ENCODE measurements around the gene SNX33. TPM values are rescaled to one million over a fixed set of nuclear protein-coding genes. Genes with fewer than 3 reads are reported as not detected.

The SNX33 gene
- polyA plus RNA-seq, 2 of the 4 experiments (the other 2 are of a cell fraction) = 8.4 to 11.2 TPM

DNA sequence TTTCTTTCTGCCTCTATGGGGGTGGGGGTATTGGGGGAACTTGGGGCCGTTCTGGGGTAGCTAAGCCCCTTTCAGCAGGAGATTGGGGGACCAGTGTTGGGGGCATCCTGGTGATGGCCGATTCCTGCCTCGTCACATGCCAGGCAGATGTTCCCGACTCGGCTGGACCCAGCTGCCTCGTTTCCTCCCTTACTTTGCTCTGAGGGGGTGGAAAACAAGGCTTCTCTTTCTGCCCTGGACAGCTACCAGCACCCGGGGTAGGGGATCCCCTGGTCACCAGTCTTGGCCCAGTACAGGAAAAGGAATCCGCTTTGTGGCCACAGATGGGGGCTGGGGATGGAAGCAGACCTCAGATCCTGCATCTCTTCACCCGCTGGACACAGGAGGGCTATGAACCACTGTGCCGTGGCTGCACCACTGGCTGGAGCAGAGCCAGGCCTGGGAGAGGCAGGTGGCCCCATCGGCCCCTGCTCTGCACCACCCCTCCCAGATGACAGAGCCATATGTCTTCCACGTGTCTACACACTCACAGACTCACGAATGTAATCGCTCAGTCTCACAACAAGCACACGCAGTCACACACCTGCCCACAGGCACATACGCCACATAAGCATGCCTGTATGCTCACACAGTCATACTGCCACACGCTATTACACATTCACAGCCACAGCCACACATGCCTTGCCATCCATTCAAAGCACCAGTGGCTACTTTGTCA, 12.4 kb downstream of the SNX33 start:
- peak overlapping the region; percentile 66; the same call in 1 of the 3 replicates for H3K4me2 ChIP-seq
- no peak overlapping the region for H3K4me3 ChIP-seq
- no peak for FAIRE-seq
- ChIA-PET POLR2A (interaction anchor here (1.4 to 3.3 kb wide), 3 partner anchors 13 to 206 kb away, joined by 4 to 34 read pairs (median 22); partner anchors contain the start of genes IMP3 and SNX33), CTCF (interaction anchor here (1.3 to 7.1 kb wide), 6 partner anchors 12 to 292 kb away, joined by 5 to 63 read pairs (median 12); partner anchors contain the start of genes IMP3 and SNX33)
- ATAC-seq = no peak; a peak in 1 of 6 replicates
- TF ChIP-seq TFCP2L1 (CRISPR knock-in tag; IDR thresholded peaks at IDR 0.05) (no peak), POLR2A (IDR thresholded peaks at IDR 0.05; ENCODE audit: low read length) (no peak), MAFK (IDR thresholded peaks at IDR 0.05; ENCODE audit: partially characterized antibody) (no peak), ZC3H11A (IDR thresholded peaks at IDR 0.05) (no peak), GATA3 (IDR thresholded peaks at IDR 0.05; ENCODE audit: borderline replicate concordance) (no peak), RAD21 (conservative IDR thresholded peaks at IDR 0.05 in 1 of 2, IDR thresholded peaks at IDR 0.05 in 1 of 2) (no peak), RNF2 (IDR thresholded peaks at IDR 0.05; ENCODE audit: borderline replicate concordance, low read depth) (no peak), KDM1A (IDR thresholded peaks at IDR 0.05; ENCODE audit: low read depth) (no peak), PHF8 (IDR thresholded peaks at IDR 0.05; ENCODE audit: borderline replicate concordance, low read depth) (no peak), KDM5A (IDR thresholded peaks at IDR 0.05) (no peak), ZNF302 (CRISPR knock-in tag; IDR thresholded peaks at IDR 0.05) (no peak)
- TF ChIP-seq, protein P1, sequence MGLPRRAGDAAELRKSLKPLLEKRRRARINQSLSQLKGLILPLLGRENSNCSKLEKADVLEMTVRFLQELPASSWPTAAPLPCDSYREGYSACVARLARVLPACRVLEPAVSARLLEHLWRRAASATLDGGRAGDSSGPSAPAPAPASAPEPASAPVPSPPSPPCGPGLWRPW (IDR thresholded peaks at IDR 0.05) = no peak
- TF ChIP-seq, protein P2, sequence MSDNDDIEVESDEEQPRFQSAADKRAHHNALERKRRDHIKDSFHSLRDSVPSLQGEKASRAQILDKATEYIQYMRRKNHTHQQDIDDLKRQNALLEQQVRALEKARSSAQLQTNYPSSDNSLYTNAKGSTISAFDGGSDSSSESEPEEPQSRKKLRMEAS (IDR thresholded peaks at IDR 0.05) = no peak
- peaks cover 45% of the 10 kb centered on the region for H3K4me1 ChIP-seq
- DNase-seq (ENCODE audit: low read depth in 1 of 2, low spot score in 1 of 2) = no peak
- WGBS (ENCODE audit: missing lambda C conversion rate) = 87% methylated on average over 16 of the region's 17 CpGs
- no peaks in the 10 kb centered on the region for H3K9me3 ChIP-seq
- peak overlapping the region; percentile 78 to 83; a peak in 5 of 6 replicates for H3K27ac ChIP-seq

DNA sequence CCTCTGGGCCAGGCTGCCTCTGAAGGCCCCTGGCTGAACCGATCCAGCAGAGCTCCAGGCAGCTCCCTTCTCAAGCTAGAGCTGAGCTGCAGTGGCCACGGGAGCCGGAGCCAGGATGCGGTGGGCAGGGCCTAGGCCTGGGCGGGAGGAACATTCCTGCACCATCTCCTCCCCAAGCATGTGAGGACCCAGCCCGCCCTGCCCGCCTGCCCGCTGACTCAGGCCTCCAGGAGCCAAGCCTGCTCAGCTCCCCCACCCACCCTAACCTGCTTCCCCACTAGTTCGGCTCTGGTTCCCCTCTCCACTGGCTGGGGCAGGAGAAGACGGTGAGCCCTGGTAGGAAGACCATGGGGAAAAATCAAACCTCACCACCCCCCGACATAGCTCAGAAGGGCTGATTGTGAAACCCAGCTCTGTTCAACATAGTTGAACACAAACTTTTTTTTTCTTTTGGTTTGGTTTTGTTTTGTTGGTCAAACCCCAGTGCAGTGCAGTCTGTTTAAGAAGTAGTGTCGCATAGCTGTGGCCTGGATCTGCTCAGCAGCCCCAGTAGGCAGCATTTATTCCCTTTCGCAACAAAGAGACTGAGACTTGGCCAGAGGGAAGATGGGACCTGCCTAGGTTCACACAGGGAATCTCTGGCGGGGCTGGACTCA, 13.5 kb downstream of the SNX33 start:
- 42% methylated on average over 12 of the region's 14 CpGs for WGBS (ENCODE audit: missing lambda C conversion rate)
- peak overlapping the region; percentile 78 to 83 for H3K27ac ChIP-seq
- peak overlapping the region; percentile 66 for H3K4me2 ChIP-seq
- H3K4me1 ChIP-seq = peaks cover 57% of the 10 kb centered on the region
- CTCF ChIA-PET = interaction anchor here (1.1 to 7.1 kb wide), 9 partner anchors 11 to 293 kb away, joined by 3 to 63 read pairs (median 7); partner anchors contain the start of genes IMP3 and SNX33
- H3K9me3 ChIP-seq = no peaks in the 10 kb centered on the region
- no peak for FAIRE-seq
- POLR2A ChIA-PET = interaction anchor here (1.0 to 3.3 kb wide), 7 partner anchors 10 to 294 kb away, joined by 3 to 34 read pairs (median 4); partner anchors contain the start of genes IMP3, MAN2C1 and SNX33
- ATAC-seq = peak; percentile 80 to 94
- no peak for TF ChIP-seq MAZ (IDR thresholded peaks at IDR 0.05; ENCODE audit: borderline replicate concordance, low read depth, low read length)
- no peak for TF ChIP-seq FOSL2 (IDR thresholded peaks at IDR 0.05)
- peak; percentile 32; the same call in 1 of the 2 replicates for TF ChIP-seq FOSL2 (CRISPR knock-in tag; IDR thresholded peaks at IDR 0.05)
- no peak overlapping the region for H3K4me3 ChIP-seq
- peak; percentile 83 to 84 for DNase-seq (ENCODE audit: low read depth in 1 of 2, low spot score in 1 of 2)

DNA sequence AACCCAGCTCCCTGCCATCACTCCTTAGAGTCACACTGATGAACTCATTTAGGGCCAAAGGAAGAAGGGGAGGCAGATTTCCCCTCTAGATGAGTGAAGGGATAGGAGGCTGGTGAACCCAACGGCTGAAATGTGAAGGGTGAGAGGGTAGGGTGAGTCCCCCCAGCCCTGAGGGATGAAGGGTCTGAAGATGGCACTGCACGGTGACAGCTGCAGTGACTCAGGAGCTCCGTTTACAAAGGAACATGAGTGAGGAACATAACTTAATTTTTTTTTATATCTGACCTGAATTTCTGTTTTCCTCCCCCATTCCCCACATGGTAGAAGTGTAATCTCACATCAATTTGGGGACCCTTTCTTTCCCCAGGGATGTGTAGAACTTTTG, 14.0 kb downstream of the SNX33 start:
- CTCF ChIA-PET = interaction anchor here (1.1 to 7.1 kb wide), 9 partner anchors 10 to 294 kb away, joined by 3 to 63 read pairs (median 7); partner anchors contain the start of genes IMP3 and SNX33
- Histone ChIP-seq H3K4me1 (peaks cover 62% of the 10 kb centered on the region), H3K27ac (peak overlapping the region; percentile 78 to 83), H3K9me3 (no peaks in the 10 kb centered on the region), H3K4me3 (no peak overlapping the region), H3K4me2 (peak overlapping the region; percentile 66)
- POLR2A ChIA-PET = interaction anchor here (1.0 to 3.3 kb wide), 7 partner anchors 10 to 294 kb away, joined by 3 to 34 read pairs (median 4); partner anchors contain the start of genes IMP3, MAN2C1 and SNX33
- no peak for FAIRE-seq
- WGBS (ENCODE audit: missing lambda C conversion rate) = 64% methylated on average over 3 of the region's 3 CpGs
- DNase-seq (ENCODE audit: low read depth in 1 of 2, low spot score in 1 of 2) = no peak
- ATAC-seq = no peak
- TF ChIP-seq MAZ (IDR thresholded peaks at IDR 0.05; ENCODE audit: borderline replicate concordance, low read depth, low read length) (no peak), CBX8 (IDR thresholded peaks at IDR 0.05) (no peak), ZC3H11A (IDR thresholded peaks at IDR 0.05) (no peak), TP53 (CRISPR knock-in tag; IDR thresholded peaks at IDR 0.05) (no peak), HEYL (CRISPR knock-in tag; IDR thresholded peaks at IDR 0.05) (no peak), SREBF2 (IDR thresholded peaks at IDR 0.05) (no peak)
- TF ChIP-seq, protein P3, sequence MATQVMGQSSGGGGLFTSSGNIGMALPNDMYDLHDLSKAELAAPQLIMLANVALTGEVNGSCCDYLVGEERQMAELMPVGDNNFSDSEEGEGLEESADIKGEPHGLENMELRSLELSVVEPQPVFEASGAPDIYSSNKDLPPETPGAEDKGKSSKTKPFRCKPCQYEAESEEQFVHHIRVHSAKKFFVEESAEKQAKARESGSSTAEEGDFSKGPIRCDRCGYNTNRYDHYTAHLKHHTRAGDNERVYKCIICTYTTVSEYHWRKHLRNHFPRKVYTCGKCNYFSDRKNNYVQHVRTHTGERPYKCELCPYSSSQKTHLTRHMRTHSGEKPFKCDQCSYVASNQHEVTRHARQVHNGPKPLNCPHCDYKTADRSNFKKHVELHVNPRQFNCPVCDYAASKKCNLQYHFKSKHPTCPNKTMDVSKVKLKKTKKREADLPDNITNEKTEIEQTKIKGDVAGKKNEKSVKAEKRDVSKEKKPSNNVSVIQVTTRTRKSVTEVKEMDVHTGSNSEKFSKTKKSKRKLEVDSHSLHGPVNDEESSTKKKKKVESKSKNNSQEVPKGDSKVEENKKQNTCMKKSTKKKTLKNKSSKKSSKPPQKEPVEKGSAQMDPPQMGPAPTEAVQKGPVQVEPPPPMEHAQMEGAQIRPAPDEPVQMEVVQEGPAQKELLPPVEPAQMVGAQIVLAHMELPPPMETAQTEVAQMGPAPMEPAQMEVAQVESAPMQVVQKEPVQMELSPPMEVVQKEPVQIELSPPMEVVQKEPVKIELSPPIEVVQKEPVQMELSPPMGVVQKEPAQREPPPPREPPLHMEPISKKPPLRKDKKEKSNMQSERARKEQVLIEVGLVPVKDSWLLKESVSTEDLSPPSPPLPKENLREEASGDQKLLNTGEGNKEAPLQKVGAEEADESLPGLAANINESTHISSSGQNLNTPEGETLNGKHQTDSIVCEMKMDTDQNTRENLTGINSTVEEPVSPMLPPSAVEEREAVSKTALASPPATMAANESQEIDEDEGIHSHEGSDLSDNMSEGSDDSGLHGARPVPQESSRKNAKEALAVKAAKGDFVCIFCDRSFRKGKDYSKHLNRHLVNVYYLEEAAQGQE (IDR thresholded peaks at IDR 0.05) = no peak
- TF ChIP-seq, protein P4, sequence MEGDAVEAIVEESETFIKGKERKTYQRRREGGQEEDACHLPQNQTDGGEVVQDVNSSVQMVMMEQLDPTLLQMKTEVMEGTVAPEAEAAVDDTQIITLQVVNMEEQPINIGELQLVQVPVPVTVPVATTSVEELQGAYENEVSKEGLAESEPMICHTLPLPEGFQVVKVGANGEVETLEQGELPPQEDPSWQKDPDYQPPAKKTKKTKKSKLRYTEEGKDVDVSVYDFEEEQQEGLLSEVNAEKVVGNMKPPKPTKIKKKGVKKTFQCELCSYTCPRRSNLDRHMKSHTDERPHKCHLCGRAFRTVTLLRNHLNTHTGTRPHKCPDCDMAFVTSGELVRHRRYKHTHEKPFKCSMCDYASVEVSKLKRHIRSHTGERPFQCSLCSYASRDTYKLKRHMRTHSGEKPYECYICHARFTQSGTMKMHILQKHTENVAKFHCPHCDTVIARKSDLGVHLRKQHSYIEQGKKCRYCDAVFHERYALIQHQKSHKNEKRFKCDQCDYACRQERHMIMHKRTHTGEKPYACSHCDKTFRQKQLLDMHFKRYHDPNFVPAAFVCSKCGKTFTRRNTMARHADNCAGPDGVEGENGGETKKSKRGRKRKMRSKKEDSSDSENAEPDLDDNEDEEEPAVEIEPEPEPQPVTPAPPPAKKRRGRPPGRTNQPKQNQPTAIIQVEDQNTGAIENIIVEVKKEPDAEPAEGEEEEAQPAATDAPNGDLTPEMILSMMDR (IDR thresholded peaks at IDR 0.05) = no peak
- TF ChIP-seq, protein P5, sequence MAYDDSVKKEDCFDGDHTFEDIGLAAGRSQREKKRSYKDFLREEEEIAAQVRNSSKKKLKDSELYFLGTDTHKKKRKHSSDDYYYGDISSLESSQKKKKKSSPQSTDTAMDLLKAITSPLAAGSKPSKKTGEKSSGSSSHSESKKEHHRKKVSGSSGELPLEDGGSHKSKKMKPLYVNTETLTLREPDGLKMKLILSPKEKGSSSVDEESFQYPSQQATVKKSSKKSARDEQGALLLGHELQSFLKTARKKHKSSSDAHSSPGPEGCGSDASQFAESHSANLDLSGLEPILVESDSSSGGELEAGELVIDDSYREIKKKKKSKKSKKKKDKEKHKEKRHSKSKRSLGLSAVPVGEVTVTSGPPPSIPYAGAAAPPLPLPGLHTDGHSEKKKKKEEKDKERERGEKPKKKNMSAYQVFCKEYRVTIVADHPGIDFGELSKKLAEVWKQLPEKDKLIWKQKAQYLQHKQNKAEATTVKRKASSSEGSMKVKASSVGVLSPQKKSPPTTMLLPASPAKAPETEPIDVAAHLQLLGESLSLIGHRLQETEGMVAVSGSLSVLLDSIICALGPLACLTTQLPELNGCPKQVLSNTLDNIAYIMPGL (CRISPR knock-in tag; IDR thresholded peaks at IDR 0.05; ENCODE audit: borderline replicate concordance) = no peak

Data from A549 (cell line).